K562 (cell line): Measurements from ENCODE around the gene B3GLCT.

ENCODE experiments used
- BHLHE40 ChIP-seq: IDR thresholded peaks from 2 replicates; pipeline ENCODE4 v1.6.1; 2011; ENCODE audit warnings: low read length, improper control_type of control experiment
- CBFA2T2 ChIP-seq: fragments of 450-650 bp; conservative IDR thresholded peaks from 2 replicates; pipeline ENCODE4 v1.6.1; 2017; ENCODE audit warnings: mild to moderate bottlenecking
- CEBPB ChIP-seq: fragments of 450-650 bp; IDR thresholded peaks from 2 replicates; pipeline ENCODE4 v1.6.1; 2016; ENCODE audit warnings: missing genetic modification characterization, missing compliant biosample characterization
- CTCF ChIP-seq, 3 experiments: IDR thresholded peaks in 2 of 3; conservative IDR thresholded peaks in 1 of 3; 2 replicates each; pipeline ENCODE4 v1.5.1; 2011 to 2012; ENCODE audit warnings: low read length in 3 of 3, mild to moderate bottlenecking in 3 of 3, control low read depth in 2 of 3, improper control_type of control experiment in 1 of 3, inconsistent platforms in 1 of 3, low read depth in 1 of 3, mixed read lengths in 1 of 3, moderate library complexity in 1 of 3; ENCODE audit not compliant: insufficient read depth in 2 of 3
- EZH2 ChIP-seq: IDR thresholded peaks from 2 replicates; pipeline ENCODE4 v1.6.1; 2012; ENCODE audit warnings: low read depth, mild to moderate bottlenecking, inconsistent platforms, low read length, borderline replicate concordance
- FOXP1 ChIP-seq: sonication (generic); formaldehyde crosslinking; IDR thresholded peaks from 2 replicates; pipeline ENCODE4 v1.8.0; 2022; ENCODE audit warnings: mild to moderate bottlenecking, missing genetic modification reagents
- NR2C2 ChIP-seq, 2 experiments: fragments of 200-800 bp in 1 of 2; sonication (Bioruptor generic) in 1 of 2; sonication (generic) in 1 of 2; formaldehyde crosslinking in 1 of 2; IDR thresholded peaks; 2 replicates each; pipeline versions ENCODE4 v1.6.1 to v1.8.0; 2016 to 2022; ENCODE audit warnings: mild to moderate bottlenecking in 1 of 2, missing compliant biosample characterization in 1 of 2, missing genetic modification characterization in 1 of 2, missing genetic modification reagents in 1 of 2
- POLR2AphosphoS5 ChIP-seq: IDR thresholded peaks from 2 replicates; pipeline ENCODE4 v1.6.1; 2011; ENCODE audit warnings: mild to moderate bottlenecking, low read depth, low read length, moderate library complexity; ENCODE audit not compliant: control insufficient read depth, insufficient read depth
- SETDB1 ChIP-seq: IDR thresholded peaks from one replicate; pipeline ENCODE4 v1.6.1; 2012; ENCODE audit warnings: low read length, control low read depth, inconsistent platforms
- SMC3 ChIP-seq: conservative IDR thresholded peaks from 2 replicates; pipeline ENCODE4 v1.6.1; 2011; ENCODE audit warnings: low read depth, low read length, improper control_type of control experiment; ENCODE audit not compliant: insufficient read depth
- TAF1 ChIP-seq: IDR thresholded peaks from 2 replicates; pipeline ENCODE4 v1.6.1; 2011; ENCODE audit warnings: mild to moderate bottlenecking, low read length, moderate library complexity; ENCODE audit not compliant: insufficient read depth, control insufficient read depth, severe bottlenecking; ENCODE audit errors: extremely low read depth
- ZNF707 ChIP-seq: fragments of 250-450 bp; sonication (Bioruptor Pico); conservative IDR thresholded peaks from 2 replicates; pipeline ENCODE4 v1.8.0; 2022; ENCODE audit warnings: inconsistent platforms, mild to moderate bottlenecking, moderate library complexity
- ZNF785 ChIP-seq: fragments of 250-450 bp; sonication (Bioruptor Pico); IDR thresholded peaks from 2 replicates; pipeline ENCODE4 v1.4.0; 2020; ENCODE audit warnings: mild to moderate bottlenecking
- TF ChIP-seq, protein P1 (sequence below), 2 experiments: IDR thresholded peaks; 2 replicates each; pipeline ENCODE4 v1.6.1; 2012; ENCODE audit warnings: improper control_type of control experiment in 2 of 2, low read depth in 2 of 2, low read length in 2 of 2, borderline replicate concordance in 1 of 2

- TF ChIP-seq BHLHE40 (no peak), FOXP1 (CRISPR knock-in tag) (no peak), EZH2 (no peak), SMC3 (no peak), CBFA2T2 (no peak), ZNF785 (no peak), SETDB1 (no peak), CTCF (IDR thresholded peaks at IDR 0.05 in 2 of 3, conservative IDR thresholded peaks at IDR 0.05 in 1 of 3; ENCODE audit: insufficient read depth in 2 of 3, low read depth in 1 of 3, low read length in 3 of 3) (no peak), NR2C2 (CRISPR knock-in tag; IDR thresholded peaks at IDR 0.05) (no peak), NR2C2 (tag; IDR thresholded peaks at IDR 0.05) (no peak), POLR2AphosphoS5 (no peak), CEBPB (tag) (no peak), ZNF707 (CRISPR knock-in tag) (no peak), TAF1 (no peak)
- TF ChIP-seq, protein P1, sequence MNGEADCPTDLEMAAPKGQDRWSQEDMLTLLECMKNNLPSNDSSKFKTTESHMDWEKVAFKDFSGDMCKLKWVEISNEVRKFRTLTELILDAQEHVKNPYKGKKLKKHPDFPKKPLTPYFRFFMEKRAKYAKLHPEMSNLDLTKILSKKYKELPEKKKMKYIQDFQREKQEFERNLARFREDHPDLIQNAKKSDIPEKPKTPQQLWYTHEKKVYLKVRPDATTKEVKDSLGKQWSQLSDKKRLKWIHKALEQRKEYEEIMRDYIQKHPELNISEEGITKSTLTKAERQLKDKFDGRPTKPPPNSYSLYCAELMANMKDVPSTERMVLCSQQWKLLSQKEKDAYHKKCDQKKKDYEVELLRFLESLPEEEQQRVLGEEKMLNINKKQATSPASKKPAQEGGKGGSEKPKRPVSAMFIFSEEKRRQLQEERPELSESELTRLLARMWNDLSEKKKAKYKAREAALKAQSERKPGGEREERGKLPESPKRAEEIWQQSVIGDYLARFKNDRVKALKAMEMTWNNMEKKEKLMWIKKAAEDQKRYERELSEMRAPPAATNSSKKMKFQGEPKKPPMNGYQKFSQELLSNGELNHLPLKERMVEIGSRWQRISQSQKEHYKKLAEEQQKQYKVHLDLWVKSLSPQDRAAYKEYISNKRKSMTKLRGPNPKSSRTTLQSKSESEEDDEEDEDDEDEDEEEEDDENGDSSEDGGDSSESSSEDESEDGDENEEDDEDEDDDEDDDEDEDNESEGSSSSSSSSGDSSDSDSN (IDR thresholded peaks at IDR 0.05; ENCODE audit: borderline replicate concordance in 1 of 2, low read depth in 2 of 2, low read length in 2 of 2), result no peak
Observed at GRCh38 chr13:31276421-31276820, 76.6 kb downstream of the B3GLCT start.
